Breast epithelium (tissue), 4 donors: ENCODE measurements around the gene NOC3L. TPM values are rescaled to one million over a fixed set of nuclear protein-coding genes. Genes with fewer than 3 reads are reported as not detected.

Experiments
- DNase-seq, 2 donors: peaks; one replicate each; pipeline ENCODE4 v3.0.0-alpha.2; 2019; ENCODE audit warnings: low spot score in 2 of 2
- H3K27ac ChIP-seq, 2 donors: fragments of 200-600 bp; sonication (generic) in 1 of 2; one replicate each; pipeline ENCODE4 v1.5.1; 2016 to 2019; ENCODE audit warnings: mild to moderate bottlenecking in 1 of 2
- H3K27me3 ChIP-seq, 2 donors: fragments of 200-600 bp; sonication (generic) in 1 of 2; one replicate each; pipeline versions ENCODE4 v1.5.1 to v1.6.0; 2017 to 2019; ENCODE audit warnings: control low read depth in 1 of 2, mild to moderate bottlenecking in 1 of 2
- H3K36me3 ChIP-seq: fragments of 200-600 bp; one replicate; pipeline ENCODE4 v1.5.1; 2019
- H3K4me1 ChIP-seq, 2 donors: fragments of 200-600 bp; sonication (generic); one replicate each; pipeline ENCODE4 v1.5.1; 2016 to 2019; ENCODE audit warnings: control low read depth in 1 of 2
- H3K4me3 ChIP-seq, 3 donors: fragments of 200-600 bp; sonication (generic); 1 replicate in 2 of 3; 2 replicates in 1 of 3; pipeline ENCODE4 v1.5.1; 2016 to 2019; ENCODE audit warnings: mild to moderate bottlenecking in 3 of 3, moderate library complexity in 2 of 3
- H3K9me3 ChIP-seq, 2 donors: fragments of 200-600 bp; sonication (generic) in 1 of 2; one replicate each; pipeline ENCODE4 v1.5.1; 2016 to 2019; ENCODE audit warnings: control low read depth in 1 of 2
- POLR2A ChIP-seq: fragments of 450-650 bp; IDR thresholded peaks from one replicate; pipeline ENCODE4 v1.6.1; 2016; ENCODE audit warnings: antibody characterized with exemption, mild to moderate bottlenecking, moderate library complexity
- POLR2AphosphoS5 ChIP-seq, 3 donors: sonication (generic); formaldehyde crosslinking; IDR thresholded peaks; one replicate each; pipeline ENCODE4 v1.6.1; 2017; ENCODE audit warnings: antibody characterized with exemption in 3 of 3
- intact Hi-C: fragments of 100-400 bp; cut with DNase I; formaldehyde crosslinking; loops from one replicate; pipeline ENCODE4 v1.15.1; 2023; ENCODE audit warnings: low total_unique reads
- total RNA-seq, 3 donors: library from RNA; depleted of rRNA; stranded (reverse); fragments of >200 nt; gene quantifications; one replicate each; pipeline ENCODE4 v1.1.0, GENCODE V29; 2016
- TF ChIP-seq, protein P1 (sequence below), 3 donors: fragments of 450-650 bp; IDR thresholded peaks; one replicate each; pipeline ENCODE4 v1.5.1; 2016 to 2017; ENCODE audit warnings: antibody characterized with exemption in 3 of 3, mild to moderate bottlenecking in 3 of 3, moderate library complexity in 3 of 3

NOC3L gene
- total RNA-seq, 3 donors from 2014 or later = 14.9 to 26.2 (median 25.6) TPM

DNA sequence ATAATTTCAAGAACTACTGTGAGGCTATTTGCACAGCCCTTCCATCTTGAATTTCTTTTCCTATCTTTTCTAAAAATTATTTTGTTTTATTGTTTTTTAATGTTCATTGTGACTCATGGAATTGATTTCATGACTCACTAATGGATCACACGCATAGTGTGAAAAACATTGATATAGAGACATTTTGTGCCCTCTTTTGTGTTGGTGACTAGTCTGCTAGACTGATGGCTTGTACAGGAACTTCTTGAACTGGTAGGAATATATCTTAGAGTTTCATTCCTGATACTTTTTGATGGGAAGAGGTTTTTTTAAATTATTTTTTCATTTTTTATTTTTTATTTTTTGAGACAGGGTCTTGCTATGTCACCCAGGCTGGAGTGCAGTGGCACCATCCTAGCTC lies 12.6 kb upstream of the NOC3L start:
- intact Hi-C loops = no loop called here
- H3K9me3 ChIP-seq = no peaks in the 10 kb centered on the region
- no peaks in the 10 kb centered on the region for H3K36me3 ChIP-seq
- no peaks in the 10 kb centered on the region for H3K27me3 ChIP-seq
- DNase-seq = no peak
- TF ChIP-seq POLR2A (no peak), POLR2AphosphoS5 (IDR thresholded peaks at IDR 0.05) (no peak)
- TF ChIP-seq, protein P1, sequence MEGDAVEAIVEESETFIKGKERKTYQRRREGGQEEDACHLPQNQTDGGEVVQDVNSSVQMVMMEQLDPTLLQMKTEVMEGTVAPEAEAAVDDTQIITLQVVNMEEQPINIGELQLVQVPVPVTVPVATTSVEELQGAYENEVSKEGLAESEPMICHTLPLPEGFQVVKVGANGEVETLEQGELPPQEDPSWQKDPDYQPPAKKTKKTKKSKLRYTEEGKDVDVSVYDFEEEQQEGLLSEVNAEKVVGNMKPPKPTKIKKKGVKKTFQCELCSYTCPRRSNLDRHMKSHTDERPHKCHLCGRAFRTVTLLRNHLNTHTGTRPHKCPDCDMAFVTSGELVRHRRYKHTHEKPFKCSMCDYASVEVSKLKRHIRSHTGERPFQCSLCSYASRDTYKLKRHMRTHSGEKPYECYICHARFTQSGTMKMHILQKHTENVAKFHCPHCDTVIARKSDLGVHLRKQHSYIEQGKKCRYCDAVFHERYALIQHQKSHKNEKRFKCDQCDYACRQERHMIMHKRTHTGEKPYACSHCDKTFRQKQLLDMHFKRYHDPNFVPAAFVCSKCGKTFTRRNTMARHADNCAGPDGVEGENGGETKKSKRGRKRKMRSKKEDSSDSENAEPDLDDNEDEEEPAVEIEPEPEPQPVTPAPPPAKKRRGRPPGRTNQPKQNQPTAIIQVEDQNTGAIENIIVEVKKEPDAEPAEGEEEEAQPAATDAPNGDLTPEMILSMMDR (IDR thresholded peaks at IDR 0.05) = no peak
- H3K4me1 ChIP-seq = no peaks in the 10 kb centered on the region
- H3K4me3 ChIP-seq = no peak overlapping the region
- no peak overlapping the region for H3K27ac ChIP-seq

DNA sequence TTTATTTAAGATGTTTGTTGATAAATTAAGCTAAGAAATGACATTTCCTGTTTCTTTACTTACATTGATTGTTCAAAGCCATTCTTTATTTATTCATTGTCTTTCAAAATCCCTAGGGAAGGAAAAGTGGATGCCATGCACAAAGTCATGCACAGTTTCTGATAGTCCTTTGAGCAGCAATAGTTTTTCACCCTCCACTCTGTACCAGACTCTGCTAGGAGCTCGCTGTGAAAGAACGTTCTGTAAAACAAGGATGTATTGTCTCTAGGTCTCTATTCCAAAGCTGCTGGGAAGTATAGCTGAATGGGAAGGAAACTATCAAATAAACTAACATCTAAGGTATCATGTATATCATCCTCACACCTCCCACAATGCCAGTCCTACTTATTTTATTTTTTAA lies 7.8 kb upstream of the NOC3L start:
- Histone ChIP-seq H3K27me3 (no peaks in the 10 kb centered on the region), H3K9me3 (no peaks in the 10 kb centered on the region), H3K36me3 (no peaks in the 10 kb centered on the region), H3K27ac (no peak overlapping the region), H3K4me1 (no peaks in the 10 kb centered on the region), H3K4me3 (no peak overlapping the region)
- no peak for DNase-seq
- intact Hi-C loops = no loop called here
- TF ChIP-seq, protein P1 (IDR thresholded peaks at IDR 0.05) = no peak
- TF ChIP-seq POLR2AphosphoS5 (IDR thresholded peaks at IDR 0.05) (no peak), POLR2A (no peak)

DNA sequence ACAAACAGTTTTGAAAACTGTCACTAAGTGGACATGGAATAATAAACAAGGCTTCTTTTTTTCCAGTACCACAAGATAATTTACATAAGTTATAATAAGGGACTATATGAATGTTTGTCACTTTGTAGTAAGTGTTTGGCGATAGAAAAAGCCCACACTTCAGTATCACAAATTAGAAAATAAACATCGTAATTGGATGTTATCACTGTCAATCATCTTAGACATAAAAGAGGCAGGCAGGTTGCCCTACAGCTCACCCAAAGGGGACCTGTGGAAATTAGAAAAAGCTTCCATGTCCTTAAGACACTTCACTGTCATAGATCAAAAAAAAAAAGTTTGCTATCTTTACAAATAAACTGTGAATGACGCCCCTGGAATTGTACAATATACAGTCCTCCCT lies 3.6 kb upstream of the NOC3L start:
- TF ChIP-seq, protein P1 (IDR thresholded peaks at IDR 0.05) = no peak
- no peak for TF ChIP-seq POLR2A
- TF ChIP-seq POLR2AphosphoS5 (IDR thresholded peaks at IDR 0.05) = no peak
- no peak overlapping the region for H3K4me3 ChIP-seq
- H3K9me3 ChIP-seq = no peaks in the 10 kb centered on the region
- no peaks in the 10 kb centered on the region for H3K27me3 ChIP-seq
- H3K4me1 ChIP-seq = peaks cover 0 to 8% of the 10 kb centered on the region in 2 donors
- DNase-seq = no peak
- no peaks in the 10 kb centered on the region for H3K36me3 ChIP-seq
- no peak overlapping the region for H3K27ac ChIP-seq
- intact Hi-C loops = no loop called here

DNA sequence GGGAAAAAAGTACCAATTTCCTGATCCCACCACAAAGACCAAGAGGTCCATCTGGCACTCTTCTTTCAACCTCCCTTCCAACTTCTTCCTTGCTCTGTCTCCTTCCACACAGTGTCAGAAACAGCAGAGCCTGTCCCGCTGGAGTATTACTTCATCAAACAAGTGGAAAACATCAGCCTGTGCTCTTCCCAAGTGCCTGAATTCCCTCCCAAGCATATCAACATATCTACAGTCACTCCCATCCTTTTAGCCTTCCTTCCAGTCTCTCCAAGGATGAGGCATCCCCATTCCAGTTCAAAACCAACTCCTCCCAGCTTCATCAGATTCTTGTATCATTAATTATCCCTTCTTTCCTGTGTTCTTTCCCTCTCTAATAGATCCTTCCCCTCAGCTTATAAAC lies 1.7 kb upstream of the NOC3L start:
- H3K27ac ChIP-seq = no peak overlapping the region
- intact Hi-C loops = no loop called here
- DNase-seq = no peak
- no peaks in the 10 kb centered on the region for H3K36me3 ChIP-seq
- H3K4me1 ChIP-seq = peaks cover 0 to 9% of the 10 kb centered on the region in 2 donors
- no peaks in the 10 kb centered on the region for H3K27me3 ChIP-seq
- H3K9me3 ChIP-seq = no peaks in the 10 kb centered on the region
- H3K4me3 ChIP-seq = no peak overlapping the region
- TF ChIP-seq POLR2AphosphoS5 (IDR thresholded peaks at IDR 0.05) (no peak), POLR2A (no peak)
- TF ChIP-seq, protein P1 (IDR thresholded peaks at IDR 0.05) = no peak

DNA sequence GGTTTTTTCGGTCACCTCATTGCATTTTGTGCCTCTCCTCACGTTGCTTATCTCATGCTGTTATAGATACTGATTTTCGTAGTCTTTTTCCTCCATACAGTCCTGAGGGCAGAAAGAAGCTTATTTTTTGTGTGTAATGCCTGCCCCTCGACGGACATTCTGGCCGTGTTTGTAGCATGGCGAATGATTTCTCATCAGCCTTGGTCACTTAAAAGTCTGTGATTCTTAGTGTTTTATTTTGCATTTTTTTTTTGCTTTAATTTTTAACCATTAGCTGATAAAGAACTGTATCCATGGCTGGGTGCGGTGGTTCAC lies 469 bp upstream of the NOC3L start:
- no peaks in the 10 kb centered on the region for H3K9me3 ChIP-seq
- no peaks in the 10 kb centered on the region for H3K27me3 ChIP-seq
- H3K27ac ChIP-seq = peak overlapping the region; percentile 58 to 79
- TF ChIP-seq POLR2A (no peak), POLR2AphosphoS5 (IDR thresholded peaks at IDR 0.05) (no peak)
- TF ChIP-seq, protein P1 (IDR thresholded peaks at IDR 0.05) = no peak
- peak overlapping the region; percentile 59 to 87 (median 76) for H3K4me3 ChIP-seq
- peaks cover 0 to 9% of the 10 kb centered on the region in 2 donors for H3K4me1 ChIP-seq
- no peak for DNase-seq
- H3K36me3 ChIP-seq = no peaks in the 10 kb centered on the region
- intact Hi-C loops = no loop called here
